K562 (cell line): ENCODE results near the gene LIG3. TPM values are rescaled to one million over a fixed set of nuclear protein-coding genes. Genes with fewer than 3 reads are reported as not detected.

Source experiments
- BRD9 ChIP-seq: fragments of 450-650 bp; IDR thresholded peaks from 2 replicates; pipeline ENCODE4 v1.6.1; 2018; ENCODE audit warnings: low read depth; ENCODE audit not compliant: partially characterized antibody
- CEBPG ChIP-seq, 3 experiments: fragments of 200-800 bp in 1 of 3; sonication (Bioruptor generic) in 1 of 3; sonication (generic) in 1 of 3; formaldehyde crosslinking in 1 of 3; IDR thresholded peaks in 2 of 3; conservative IDR thresholded peaks in 1 of 3; 2 replicates each; pipeline versions ENCODE4 v1.6.1 to v1.8.0; 2016 to 2022; ENCODE audit warnings: missing compliant biosample characterization in 2 of 3, missing genetic modification characterization in 2 of 3, mild to moderate bottlenecking in 1 of 3, missing genetic modification reagents in 1 of 3
- CHD1 ChIP-seq: fragments of 200-600 bp; sonication (generic); IDR thresholded peaks from one replicate; pipeline ENCODE4 v1.6.1; 2012; ENCODE audit warnings: mild to moderate bottlenecking, moderate library complexity, low read length, inconsistent platforms
- CHD7 ChIP-seq: fragments of 200-600 bp; sonication (generic); IDR thresholded peaks from one replicate; pipeline ENCODE4 v1.6.1; 2012; ENCODE audit warnings: mild to moderate bottlenecking, low read depth, low read length, inconsistent platforms
- CTCF ChIP-seq, 3 experiments: IDR thresholded peaks in 2 of 3; conservative IDR thresholded peaks in 1 of 3; 2 replicates each; pipeline ENCODE4 v1.5.1; 2011 to 2012; ENCODE audit warnings: low read length in 3 of 3, mild to moderate bottlenecking in 3 of 3, control low read depth in 2 of 3, improper control_type of control experiment in 1 of 3, inconsistent platforms in 1 of 3, low read depth in 1 of 3, mixed read lengths in 1 of 3, moderate library complexity in 1 of 3; ENCODE audit not compliant: insufficient read depth in 2 of 3
- HOMEZ ChIP-seq: fragments of 250-450 bp; sonication (Bioruptor Pico); IDR thresholded peaks from 2 replicates; pipeline ENCODE4 v1.4.0; 2020; ENCODE audit warnings: mild to moderate bottlenecking, moderate library complexity
- MECOM ChIP-seq: fragments of 250-450 bp; sonication (Bioruptor Pico); IDR thresholded peaks from 2 replicates; pipeline ENCODE4 v1.8.0; 2022; ENCODE audit warnings: inconsistent platforms
- TAF9B ChIP-seq: fragments of 450-650 bp; IDR thresholded peaks from 2 replicates; pipeline ENCODE4 v1.6.1; 2018; ENCODE audit warnings: mild to moderate bottlenecking; ENCODE audit not compliant: partially characterized antibody
- ZBTB33 ChIP-seq: sonication (generic); formaldehyde crosslinking; IDR thresholded peaks from 2 replicates; pipeline ENCODE4 v1.8.1; 2023; ENCODE audit warnings: mild to moderate bottlenecking, missing genetic modification reagents
- ZFP36 ChIP-seq: fragments of 150-350 bp; IDR thresholded peaks from 2 replicates; pipeline ENCODE4 v1.6.1; 2018; ENCODE audit warnings: low read length, low read depth; ENCODE audit not compliant: partially characterized antibody
- polyA plus RNA-seq, 8 experiments: library from polyadenylated mRNA; depleted of rRNA in 4 of 8; stranded (reverse) in 5 of 8; unstranded in 3 of 8; fragments of >200 nt; fragmentation: Nextera tagmentation in 2 of 8; fragmentation: Illumina TruSeq in 1 of 8; extraction: Ambion mirVana in 2 of 8; extraction: Trizol in 1 of 8; gene quantifications; 2 replicates each; pipeline versions ENCODE4 v1.2.1 to v1.2.3, GENCODE V29; 2011 to 2014; ENCODE audit warnings: inconsistent platforms in 1 of 8, missing spikeins in 1 of 8
- total RNA-seq, 7 experiments: library from RNA; depleted of rRNA in 6 of 7; stranded (reverse); fragments of >200 nt in 6 of 7; fragmentation: Illumina TruSeq in 2 of 7; extraction: Trizol in 2 of 7; gene quantifications; 2 replicates each; pipeline versions ENCODE4 v1.2.1 to v1.2.3, GENCODE V29; 2011 to 2021; ENCODE audit warnings: low replicate concordance in 1 of 7

Gene LIG3
- total and polyA plus RNA-seq, 9 of the 15 experiments (the other 6 are each of a cell fraction or from before 2014, with no cell fraction given), result 7.6 to 75.0 (median 43.0) TPM

GRCh38 chr17:35051183-35051578 lies 70.9 kb downstream of the LIG3 start (continued):
- TF ChIP-seq ZBTB33 (CRISPR knock-in tag) (no peak), TAF9B (no peak), MECOM (CRISPR knock-in tag) (no peak), CTCF (IDR thresholded peaks at IDR 0.05 in 2 of 3, conservative IDR thresholded peaks at IDR 0.05 in 1 of 3; ENCODE audit: insufficient read depth in 2 of 3, low read depth in 1 of 3, low read length in 3 of 3) (no peak), CEBPG (CRISPR knock-in tag; IDR thresholded peaks at IDR 0.05) (no peak), CEBPG (tag; conservative IDR thresholded peaks at IDR 0.05 in 1 of 2, IDR thresholded peaks at IDR 0.05 in 1 of 2) (peak in 1 of 2 experiments; percentile 18; a peak in 1 of 4 replicates), BRD9 (no peak), HOMEZ (CRISPR knock-in tag) (no peak), ZFP36 (no peak), CHD7 (no peak), CHD1 (no peak)
